Amygdala (tissue), 56 donors: ENCODE measurements around the gene CEP83.

Source experiments
- DNase-seq, 56 donors: peaks; one replicate each; lab custom pipeline; 2025; lab: John Stamatoyannopoulos, UW

CEP83 gene

GRCh38 chr12:94309373-94309772 lies 150.3 kb downstream of the CEP83 start:
- no peak for DNase-seq

GRCh38 chr12:94308612-94309011 lies 151.1 kb downstream of the CEP83 start:
- no peak for DNase-seq

- DNase-seq = no peak
Measured at GRCh38 chr12:94305130-94305957, 154.3 kb downstream of the CEP83 start.

- no peak for DNase-seq
Measured at GRCh38 chr12:94304566-94305061, 155.1 kb downstream of the CEP83 start.

GRCh38 chr12:94304012-94304411 lies 155.7 kb downstream of the CEP83 start:
- DNase-seq = no peak

GRCh38 chr12:94299846-94300245 lies 159.8 kb downstream of the CEP83 start:
- DNase-seq = no peak

GRCh38 chr12:94297876-94298505 lies 161.7 kb downstream of the CEP83 start:
- DNase-seq = no peak

- DNase-seq = no peak
Measured at GRCh38 chr12:94297096-94297699, 162.5 kb downstream of the CEP83 start.

- no peak for DNase-seq
Measured at GRCh38 chr12:94290353-94290752, 169.3 kb downstream of the CEP83 start.

- DNase-seq = peak in 5 of 56 donors; percentile 12 to 17 (median 13)
Measured at GRCh38 chr12:94289461-94290312, 170.0 kb downstream of the CEP83 start.

GRCh38 chr12:94287245-94287628 lies 172.4 kb downstream of the CEP83 start:
- DNase-seq = no peak

- DNase-seq = no peak
Measured at GRCh38 chr12:94286583-94287244, 173.0 kb downstream of the CEP83 start.

GRCh38 chr12:94285943-94286582 lies 173.6 kb downstream of the CEP83 start:
- no peak for DNase-seq

- no peak for DNase-seq
Measured at GRCh38 chr12:94284859-94285258, 174.8 kb downstream of the CEP83 start.

GRCh38 chr12:94284046-94284445 lies 175.6 kb downstream of the CEP83 start:
- no peak for DNase-seq

GRCh38 chr12:94282675-94283074 lies 177.0 kb downstream of the CEP83 start:
- DNase-seq = no peak

GRCh38 chr12:94280063-94280462 lies 179.6 kb downstream of the CEP83 start:
- DNase-seq = no peak

GRCh38 chr12:94277426-94278000 lies 182.2 kb downstream of the CEP83 start:
- peak in 18 of 56 donors; percentile 13 to 62 (median 32) for DNase-seq

- DNase-seq = no peak
Measured at GRCh38 chr12:94276725-94277124, 182.9 kb downstream of the CEP83 start.
